COLO668 (cell line): ENCODE measurements around the gene COMMD7.

Source experiments
- DNase-seq: peaks from one replicate; lab custom pipeline; 2025; ENCODE audit not compliant: unreplicated experiment; lab: John Stamatoyannopoulos, UW

Gene COMMD7

DNA sequence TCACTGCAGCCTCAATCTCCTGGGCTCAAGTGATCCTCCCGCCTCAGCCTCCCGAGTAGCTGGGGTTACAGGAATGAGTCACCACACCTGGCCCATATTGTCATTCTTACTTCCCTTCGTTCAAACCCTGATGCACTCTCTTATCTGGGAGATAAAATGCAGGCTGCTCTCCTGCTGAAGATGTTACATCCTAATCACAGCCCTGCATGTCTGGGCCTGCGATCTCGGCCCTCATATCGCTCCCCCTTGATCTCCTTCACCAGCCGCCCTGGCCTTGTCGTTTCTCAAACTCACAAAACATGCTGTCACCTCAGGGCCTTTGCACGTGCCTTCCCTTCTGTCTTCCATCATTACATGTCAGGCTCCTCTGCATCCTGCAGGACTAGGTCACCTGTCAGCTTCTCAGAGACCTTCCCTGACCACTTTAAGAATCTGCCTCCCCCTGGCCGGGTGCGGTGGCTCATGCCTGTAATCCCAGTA is 60.7 kb downstream of the COMMD7 start:
- DNase-seq: no peak

- peak; percentile 93 for DNase-seq
These were observed 61.8 kb downstream of the COMMD7 start for GRCh38 chr20:32681175-32682084.

DNA sequence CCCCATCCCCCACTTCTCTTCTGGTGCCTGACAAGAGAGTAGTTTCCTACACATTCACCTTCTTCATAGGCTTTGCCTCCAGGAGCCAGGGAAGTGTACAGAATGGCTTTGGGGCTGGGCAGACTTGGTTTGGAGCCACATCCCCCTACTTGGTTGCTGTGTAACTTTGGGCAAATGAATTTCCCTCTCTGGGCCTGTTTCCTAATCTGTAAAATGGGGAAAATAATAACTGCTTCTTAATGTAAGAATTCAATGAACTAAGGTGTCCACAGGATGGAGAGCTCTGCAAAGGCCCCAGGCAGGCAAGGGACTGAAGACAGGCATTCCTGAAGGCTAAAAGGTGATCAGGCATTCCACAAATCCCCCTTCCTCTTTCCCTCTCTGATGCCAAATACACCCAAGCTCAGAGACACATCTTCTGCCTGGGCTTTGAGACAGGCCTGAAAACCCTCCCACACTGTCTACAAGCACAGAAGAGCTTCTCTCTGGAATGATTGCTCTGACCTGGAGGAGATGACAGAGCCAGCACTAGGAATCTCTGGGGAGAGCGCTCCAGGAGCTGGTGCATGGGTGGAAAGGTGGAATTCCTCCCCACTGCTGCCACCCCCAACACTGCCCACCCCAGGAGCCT is 62.6 kb downstream of the COMMD7 start:
- DNase-seq: no peak

DNA sequence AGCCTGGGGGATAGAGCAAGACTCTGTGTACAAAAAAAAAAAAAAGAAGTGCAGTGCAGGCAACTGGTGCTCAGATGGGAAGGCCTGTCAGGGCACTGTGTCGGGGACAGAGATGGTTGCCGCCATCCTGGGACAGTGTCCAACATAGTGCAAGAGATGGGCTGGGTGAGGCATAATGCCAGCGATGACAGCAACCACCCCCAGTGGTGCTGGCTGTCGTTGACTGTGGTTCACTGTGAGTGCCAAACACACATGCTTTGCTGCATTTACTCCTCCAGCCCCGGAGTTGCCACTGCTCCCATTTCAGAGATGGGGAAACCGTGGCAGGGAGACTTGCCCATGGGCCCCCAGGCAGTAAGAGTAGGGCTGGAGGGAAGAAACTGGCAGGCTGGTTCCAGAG is 64.3 kb downstream of the COMMD7 start:
- no peak for DNase-seq

- DNase-seq: peak; percentile 91
These were observed 67.9 kb downstream of the COMMD7 start for GRCh38 chr20:32675223-32675975.

DNA sequence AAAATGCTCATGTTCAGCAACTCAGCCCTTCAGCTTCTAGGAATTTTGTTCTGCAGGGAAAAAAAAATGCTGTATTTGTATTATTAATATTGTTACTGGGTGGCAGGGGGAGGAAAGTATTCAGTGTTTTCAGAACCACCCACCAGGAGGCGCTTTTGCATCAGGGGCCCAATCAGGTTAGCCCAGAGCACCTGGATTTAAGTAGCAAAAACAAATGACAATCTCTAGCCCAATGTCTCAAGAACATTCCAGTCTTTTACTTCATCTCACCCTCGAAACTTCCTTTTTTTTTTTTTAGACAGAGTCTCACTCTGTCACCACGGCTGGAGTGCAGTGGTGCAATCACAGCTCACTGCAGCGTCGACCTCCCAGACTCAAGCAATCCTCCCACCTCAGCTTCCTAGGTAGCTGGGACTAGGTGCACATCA is 68.9 kb downstream of the COMMD7 start:
- peak; percentile 75 for DNase-seq

GRCh38 chr20:32672982-32673851 is 70.0 kb downstream of the COMMD7 start:
- peak; percentile 26 for DNase-seq

DNA sequence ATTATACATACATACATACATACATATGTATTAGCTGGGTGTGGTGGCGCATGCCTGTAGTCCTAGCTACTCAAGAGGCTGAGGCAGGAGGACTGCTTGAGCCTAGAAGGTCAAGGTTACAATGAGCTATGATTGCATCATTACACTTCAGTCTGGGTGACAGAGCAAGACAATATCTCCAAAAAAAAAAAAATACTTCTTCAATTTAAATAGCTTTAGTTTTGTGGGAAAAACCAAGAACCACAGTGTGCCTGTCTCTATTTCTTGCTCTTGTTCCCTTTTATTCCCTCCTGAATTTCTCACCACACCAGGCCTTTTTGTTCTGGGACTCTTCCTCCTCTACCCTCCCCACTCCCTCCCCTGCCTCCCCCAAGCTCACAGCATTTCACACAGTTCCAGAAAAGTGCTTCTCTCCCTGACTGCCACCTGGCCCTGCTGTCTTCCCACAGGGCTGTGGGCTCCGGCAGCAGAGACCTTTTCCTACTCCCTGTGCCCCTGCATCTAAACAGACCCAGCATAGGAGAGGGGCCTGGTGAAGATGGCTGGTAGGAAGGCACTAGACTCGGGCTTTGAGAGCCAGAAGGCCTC is 70.8 kb downstream of the COMMD7 start:
- no peak for DNase-seq

GRCh38 chr20:32670773-32671455 is 72.4 kb downstream of the COMMD7 start:
- DNase-seq: no peak

DNA sequence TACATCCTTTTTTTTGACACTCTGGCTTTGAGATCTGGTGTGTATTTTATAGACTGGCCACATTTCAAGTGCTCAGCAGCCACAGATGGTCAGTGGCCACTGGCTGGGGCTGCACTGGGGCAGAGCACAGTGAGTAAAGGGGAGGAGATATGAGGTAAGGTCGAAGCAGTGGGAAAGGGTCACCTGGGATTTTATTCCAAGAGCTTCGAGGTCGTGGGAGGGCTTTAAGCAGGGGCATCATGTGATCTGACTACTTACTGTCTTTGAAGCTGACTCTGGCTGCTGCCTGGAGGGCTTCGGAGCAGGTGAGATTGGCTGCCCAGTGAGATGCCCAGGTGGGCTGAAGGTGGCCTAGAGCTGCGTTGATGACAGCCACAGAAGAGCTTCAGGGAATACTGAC is 76.2 kb downstream of the COMMD7 start:
- no peak for DNase-seq

DNA sequence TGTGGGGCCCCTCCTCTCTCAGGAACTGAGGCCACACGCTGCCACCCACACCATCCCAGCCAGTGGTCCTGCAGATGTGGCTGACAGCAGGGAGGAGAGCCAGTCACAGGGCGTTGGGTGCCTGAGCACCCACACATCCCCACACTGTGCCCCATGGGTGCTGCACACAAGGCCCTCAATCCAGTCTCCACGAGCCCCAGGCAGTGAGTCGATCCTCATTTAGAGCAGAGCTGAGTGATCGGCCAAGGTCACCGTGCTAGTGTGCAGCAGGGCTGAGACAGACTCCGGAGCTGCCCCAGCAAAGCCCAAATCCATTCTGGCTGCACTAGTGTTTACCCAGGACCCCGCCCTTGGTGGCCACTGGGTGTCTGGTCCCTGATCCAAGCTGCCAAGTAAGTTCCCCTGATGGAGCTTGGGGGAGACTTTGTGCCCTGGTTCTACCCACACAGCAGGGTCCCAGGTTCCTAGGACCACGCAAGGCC is 78.5 kb downstream of the COMMD7 start:
- peak; percentile 60 for DNase-seq

DNA sequence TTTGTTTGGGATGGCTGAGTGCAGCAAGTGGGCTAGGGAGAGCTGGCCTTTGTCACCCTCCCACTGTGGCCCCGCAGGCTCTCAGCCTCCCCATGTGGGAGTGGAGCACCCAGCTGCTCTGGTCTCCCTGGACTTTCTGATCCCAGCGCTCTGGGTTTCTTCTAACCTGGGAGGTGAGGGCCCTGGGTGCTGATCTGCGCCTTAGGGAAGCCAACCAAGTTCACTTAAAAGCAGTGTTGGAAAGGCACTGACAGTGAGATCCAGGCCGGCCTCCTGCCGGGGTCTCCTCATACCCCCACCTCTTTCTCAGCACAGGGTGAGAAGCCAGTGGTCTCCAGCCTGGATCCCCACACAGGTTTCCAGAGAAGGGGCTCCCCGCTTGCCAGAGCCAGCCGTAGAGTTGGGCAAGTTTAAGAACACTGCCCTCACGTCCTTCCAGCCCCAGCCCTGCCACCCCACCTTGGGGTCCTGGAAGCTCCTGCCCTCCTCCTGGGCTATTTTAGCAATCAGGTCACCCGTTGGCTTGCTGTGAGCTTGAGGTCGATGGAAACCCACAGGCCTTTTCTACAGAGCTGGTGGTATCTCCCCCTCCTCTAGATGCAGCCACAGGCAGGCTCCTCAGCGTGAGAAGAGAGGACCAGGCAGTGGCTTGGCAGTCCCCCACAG is 79.1 kb downstream of the COMMD7 start:
- DNase-seq: no peak

DNA sequence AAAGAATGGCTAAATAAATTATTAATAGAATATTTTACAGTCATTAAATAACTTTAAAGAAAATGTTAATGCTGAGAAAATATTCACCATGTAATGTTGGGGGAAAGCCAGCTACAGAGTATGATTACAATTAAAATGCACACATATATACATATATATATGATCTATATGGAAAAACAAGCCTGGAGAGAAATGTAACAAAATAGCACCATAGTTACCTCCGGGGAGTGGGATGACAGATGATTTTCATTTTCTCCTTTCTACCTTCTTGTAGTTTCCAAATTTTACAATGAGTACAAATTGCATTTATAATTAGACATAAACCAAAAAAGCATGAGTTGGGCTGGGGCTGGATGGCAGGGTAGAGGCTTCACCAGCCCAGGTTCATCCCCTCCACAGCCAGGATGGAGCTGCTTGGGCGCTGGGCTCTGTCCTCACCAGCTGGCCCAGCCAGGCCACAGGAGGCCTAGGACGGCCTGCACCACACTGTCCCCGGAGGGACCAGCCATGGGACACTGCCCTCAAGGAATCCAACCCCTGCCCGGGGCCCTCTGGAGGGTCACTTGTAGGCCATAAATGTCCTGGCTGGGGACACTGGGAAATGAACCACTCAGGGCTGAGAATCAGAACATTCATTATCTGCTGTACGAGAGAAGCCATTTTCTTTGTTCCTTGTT is 79.8 kb downstream of the COMMD7 start:
- DNase-seq: no peak

DNA sequence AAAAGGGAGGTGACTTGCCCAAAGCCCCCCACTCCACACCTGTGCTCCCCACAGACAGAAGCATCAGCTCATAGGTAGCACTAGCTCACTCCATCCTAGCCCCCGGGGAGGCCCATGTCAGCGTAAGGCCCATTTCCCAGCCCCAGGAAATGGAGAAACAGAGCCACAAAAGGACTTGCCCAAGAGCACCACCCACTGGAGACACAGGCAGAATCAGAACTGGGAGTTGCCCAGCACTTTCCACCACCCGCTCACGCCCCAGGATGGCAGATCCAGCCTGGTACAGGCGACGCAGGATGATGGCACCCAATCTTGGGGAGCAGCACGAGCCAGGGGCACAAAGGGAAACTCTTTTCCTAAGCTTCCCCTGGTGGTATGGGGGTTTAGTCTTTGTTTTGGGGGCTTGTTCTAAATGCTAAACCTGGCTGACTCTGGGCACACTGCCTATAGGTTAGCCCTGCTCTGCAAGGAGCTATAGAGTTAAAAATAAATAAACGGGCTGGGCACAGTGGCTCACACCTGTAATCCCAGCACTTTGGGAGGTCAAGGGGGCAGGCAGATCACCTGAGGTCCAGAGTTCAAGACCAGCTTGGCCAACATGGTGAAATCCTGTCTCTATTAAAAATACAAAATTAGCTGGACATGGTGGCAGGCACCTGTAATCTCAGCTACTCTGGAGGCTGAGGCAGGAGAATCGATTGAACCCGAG is 81.3 kb downstream of the COMMD7 start:
- no peak for DNase-seq

DNA sequence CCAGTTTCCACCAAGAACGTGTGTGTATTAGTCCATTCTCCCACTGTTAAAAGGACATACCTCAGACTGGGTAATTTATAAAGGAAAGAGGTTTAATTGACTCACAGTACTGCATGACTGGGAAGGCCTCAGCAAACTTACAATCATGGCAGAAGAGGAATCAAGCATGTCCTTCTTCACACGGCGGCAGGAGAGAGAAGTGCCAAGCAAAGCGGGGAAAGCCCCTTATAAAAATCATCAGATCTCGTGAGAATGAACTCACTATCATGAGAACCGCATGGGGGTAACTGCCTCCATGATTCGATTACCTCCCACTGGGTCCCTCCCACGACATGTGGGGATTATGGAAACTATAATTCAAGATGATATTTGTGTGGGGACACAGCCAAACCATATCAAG is 82.6 kb downstream of the COMMD7 start:
- DNase-seq: no peak

- no peak for DNase-seq
These were observed 86.4 kb downstream of the COMMD7 start for GRCh38 chr20:32656827-32657226.

DNA sequence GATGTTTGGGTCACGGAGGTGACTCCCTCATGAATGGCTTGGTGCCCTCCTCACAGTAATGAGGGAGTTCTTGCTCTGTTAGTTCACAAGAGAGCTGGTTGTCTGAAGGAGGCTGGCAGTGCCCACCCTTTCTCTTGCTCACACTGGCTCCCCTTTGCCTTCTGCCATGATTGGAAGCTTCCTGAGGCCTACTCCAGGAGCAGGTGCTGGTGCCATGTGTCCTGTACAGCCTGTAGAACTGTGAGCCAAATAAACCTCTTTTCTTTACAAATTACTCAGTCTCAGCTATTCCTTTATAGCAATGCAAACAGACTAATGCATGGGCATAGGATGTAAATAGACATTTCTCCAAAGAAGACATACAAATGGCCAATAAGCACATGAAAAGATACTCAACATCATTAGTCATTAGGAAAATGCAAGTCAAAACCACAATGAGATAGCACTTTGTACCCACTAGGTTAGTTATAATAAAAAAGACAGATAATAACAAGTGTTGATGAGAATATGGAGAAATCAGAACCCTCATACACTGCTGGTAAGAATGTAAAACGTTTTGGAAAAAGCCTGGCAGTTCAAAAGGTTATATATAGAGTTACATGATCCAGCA is 87.3 kb downstream of the COMMD7 start:
- DNase-seq: no peak
